Embryonic facial prominence (tissue), 1 donor: ENCODE data around the gene ACADL.

ENCODE experiments used
- DNase-seq: peaks from one replicate; pipeline ENCODE4 v3.0.0-alpha.2; 2016; ENCODE audit errors: extremely low spot score

Gene ACADL

DNA sequence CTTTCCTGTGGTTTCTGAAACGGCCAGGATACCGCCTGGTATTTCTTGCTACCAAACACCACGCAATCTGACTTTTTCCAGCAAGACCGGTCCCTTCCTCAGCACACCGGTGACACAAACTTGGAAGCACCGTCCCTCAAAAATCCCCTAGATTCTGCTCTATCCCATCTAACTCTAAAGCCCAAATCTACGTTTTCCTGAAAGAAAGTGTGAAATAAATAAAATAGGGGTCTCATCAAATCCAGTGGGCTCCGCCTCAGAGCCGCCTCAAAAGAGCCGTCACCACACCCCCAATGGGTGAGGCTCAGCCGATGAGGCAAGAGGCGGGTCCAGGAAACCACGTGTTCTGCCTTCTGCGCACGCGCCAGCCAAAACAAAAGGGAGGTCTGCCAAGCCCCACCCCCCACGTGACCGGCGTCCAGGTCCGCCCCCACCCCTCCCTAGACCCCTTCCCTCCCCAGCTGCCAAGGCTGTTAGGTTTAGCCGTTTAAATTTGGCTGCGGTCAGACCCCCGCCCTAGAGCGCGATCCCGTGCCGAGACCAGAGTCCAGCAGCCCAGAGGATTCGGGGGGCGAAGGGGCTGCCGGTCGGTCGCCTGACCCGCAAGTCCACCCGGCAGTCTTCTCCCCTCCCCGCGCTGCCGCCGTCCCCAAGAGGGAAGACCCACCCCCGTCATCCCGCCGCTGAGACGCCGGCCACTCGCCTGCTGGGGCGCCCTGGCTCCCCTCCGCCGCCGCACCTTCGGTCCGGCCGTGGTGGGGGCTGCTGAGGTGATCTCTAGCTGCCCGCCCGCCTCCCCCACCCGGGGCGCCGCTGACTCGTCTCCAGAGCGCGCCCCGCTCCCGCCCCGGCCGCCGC, 54.6 kb downstream of the ACADL start:
- peak; percentile 92 for DNase-seq

- DNase-seq: no peak
These were observed 55.1 kb downstream of the ACADL start for GRCh38 chr2:210170196-210170445.

GRCh38 chr2:210169516-210170195, 55.6 kb downstream of the ACADL start:
- DNase-seq: no peak

DNA sequence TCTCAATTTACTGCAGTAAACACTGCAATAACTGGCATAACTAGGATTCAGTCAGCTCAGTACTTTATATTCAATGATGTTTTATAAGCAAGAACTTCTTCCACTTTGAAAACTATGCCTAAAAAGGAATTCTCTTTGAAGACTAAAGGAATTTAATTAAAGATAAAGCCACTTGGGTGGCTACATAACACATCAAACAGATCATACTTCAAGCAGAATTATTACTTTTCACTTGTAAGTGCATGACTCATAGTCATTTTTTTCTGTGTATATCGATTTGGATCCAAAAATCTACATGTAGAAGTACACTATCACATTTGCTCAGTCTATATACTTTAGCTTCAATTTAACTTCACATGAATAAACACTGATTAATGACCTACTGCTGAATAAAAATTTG, 58.0 kb downstream of the ACADL start:
- DNase-seq: no peak

DNA sequence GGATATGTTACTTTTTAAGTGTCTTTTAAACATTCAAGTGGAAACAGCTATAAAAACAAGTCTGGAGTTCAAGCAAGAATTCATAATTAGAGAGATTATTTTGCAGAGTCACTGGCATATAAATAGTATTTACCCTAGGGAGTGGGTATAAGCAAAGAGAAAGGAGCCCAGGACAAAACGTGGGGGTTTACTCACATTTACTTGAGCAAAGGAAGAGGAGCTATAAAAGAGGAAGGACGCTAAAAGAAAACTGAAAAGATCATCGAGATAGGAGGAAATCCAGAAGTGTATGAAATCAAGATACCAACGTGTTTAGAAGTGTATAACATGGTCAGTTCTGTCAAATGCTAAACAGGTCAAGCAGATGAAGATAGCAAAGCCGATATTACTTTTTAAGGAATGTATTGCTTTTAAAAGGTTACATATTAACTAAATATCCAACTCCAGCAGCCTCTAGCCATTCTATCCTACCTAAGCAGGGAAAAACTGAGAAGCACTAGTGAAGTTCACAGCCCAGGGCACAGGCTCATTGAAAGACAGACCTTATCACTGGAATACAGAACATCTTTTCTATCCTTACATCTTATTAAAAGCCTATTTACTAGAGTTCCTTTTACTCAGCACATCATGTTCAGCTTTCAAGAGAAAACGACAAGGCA, 62.7 kb downstream of the ACADL start:
- DNase-seq: no peak

GRCh38 chr2:210159059-210159458, 66.2 kb downstream of the ACADL start:
- DNase-seq: no peak

DNA sequence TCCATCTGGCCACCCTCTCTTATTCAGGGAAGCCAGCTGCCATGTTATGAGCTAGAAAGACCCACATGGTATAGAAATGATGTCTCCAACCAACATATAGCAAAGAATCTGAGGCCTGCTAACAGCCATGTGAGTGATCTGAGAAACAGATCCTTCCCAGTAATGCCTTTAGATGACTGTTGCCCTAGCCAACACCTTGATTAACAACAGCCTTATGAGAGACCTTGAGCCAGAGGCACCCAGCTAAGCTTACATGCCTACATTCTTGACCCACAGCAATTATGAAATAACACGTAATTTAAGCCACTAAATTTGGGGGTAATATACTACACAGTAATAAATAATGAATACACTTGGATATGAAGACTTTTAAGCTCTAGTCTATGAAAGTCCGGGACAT, 67.0 kb downstream of the ACADL start:
- no peak for DNase-seq

- DNase-seq: no peak
These were observed 67.7 kb downstream of the ACADL start for GRCh38 chr2:210157526-210157925.

- DNase-seq: no peak
These were observed 77.6 kb downstream of the ACADL start for GRCh38 chr2:210147614-210148013.
